Keratinocyte (primary cell): ENCODE data around the gene ETNPPL. TPM values are rescaled to one million over a fixed set of nuclear protein-coding genes. Genes with fewer than 3 reads are reported as not detected.

Experiments used
- DNase-seq: peaks from one replicate; pipeline ENCODE4 v3.0.0-alpha.2; 2011; ENCODE audit warnings: low read depth, missing footprints, low spot score
- FAIRE-seq: peaks from 2 replicates; lab custom pipeline; 2011; peaks lifted over from hg19 to GRCh38; lab: Jason Lieb, UNC
- H2AFZ ChIP-seq: 2 replicates; pipeline ENCODE4 v1.6.0; 2012; ENCODE audit warnings: low read length, control low read depth, inconsistent platforms; ENCODE audit not compliant: control insufficient read depth
- H3K27ac ChIP-seq: 2 replicates; pipeline ENCODE4 v1.5.1; 2011; ENCODE audit warnings: low read length; ENCODE audit not compliant: control insufficient read depth, insufficient read depth
- H3K27me3 ChIP-seq: 3 replicates; pipeline ENCODE4 v1.6.0; 2011; ENCODE audit warnings: low read length; ENCODE audit not compliant: control insufficient read depth, insufficient read depth; ENCODE audit errors: extremely low read depth
- H3K36me3 ChIP-seq, 2 experiments: 2 replicates in 1 of 2; 3 replicates in 1 of 2; pipeline ENCODE4 v1.5.1; 2011; ENCODE audit warnings: low read length in 2 of 2, mild to moderate bottlenecking in 1 of 2; ENCODE audit not compliant: control insufficient read depth in 2 of 2, insufficient read depth in 2 of 2; ENCODE audit errors: extremely low read depth in 1 of 2
- H3K4me1 ChIP-seq: 3 replicates; pipeline ENCODE4 v1.5.1; 2011; ENCODE audit warnings: low read length; ENCODE audit not compliant: control insufficient read depth, insufficient read depth; ENCODE audit errors: extremely low read depth
- H3K4me2 ChIP-seq: 3 replicates; pipeline ENCODE4 v1.6.0; 2011; ENCODE audit warnings: low read depth, low read length; ENCODE audit not compliant: control insufficient read depth, insufficient read depth; ENCODE audit errors: extremely low read depth
- H3K4me3 ChIP-seq, 3 experiments: fragments of 200-600 bp in 1 of 3; sonication (generic) in 1 of 3; 2 replicates in 2 of 3; 3 replicates in 1 of 3; pipeline ENCODE4 v1.5.1; 2011 to 2016; ENCODE audit warnings: low read length in 3 of 3, mild to moderate bottlenecking in 3 of 3, control low read depth in 2 of 3, inconsistent platforms in 1 of 3, low read depth in 1 of 3, mixed read lengths in 1 of 3, mixed run types in 1 of 3, moderate library complexity in 1 of 3; ENCODE audit not compliant: control insufficient read depth in 2 of 3, insufficient read depth in 2 of 3; ENCODE audit errors: extremely low read depth in 1 of 3
- H3K79me2 ChIP-seq: 2 replicates; pipeline ENCODE4 v1.6.0; 2012; ENCODE audit warnings: low read length; ENCODE audit not compliant: control insufficient read depth, insufficient read depth
- H3K9ac ChIP-seq: 3 replicates; pipeline ENCODE4 v1.6.0; 2011; ENCODE audit warnings: low read length; ENCODE audit not compliant: control insufficient read depth, insufficient read depth; ENCODE audit errors: extremely low read depth
- H3K9me1 ChIP-seq: 3 replicates; pipeline ENCODE4 v1.6.0; 2011; ENCODE audit warnings: low read length; ENCODE audit not compliant: control insufficient read depth, insufficient read depth; ENCODE audit errors: extremely low read depth
- H3K9me3 ChIP-seq: 2 replicates; pipeline ENCODE4 v1.5.1; 2012; ENCODE audit warnings: low read depth, low read length; ENCODE audit not compliant: control insufficient read depth
- H4K20me1 ChIP-seq: 3 replicates; pipeline ENCODE4 v1.6.0; 2011; ENCODE audit warnings: low read length; ENCODE audit not compliant: control insufficient read depth, insufficient read depth; ENCODE audit errors: extremely low read depth
- CTCF ChIP-seq, 3 experiments: IDR thresholded peaks in 1 of 3; conservative IDR thresholded peaks in 1 of 3; optimal IDR thresholded peaks in 1 of 3; 2 replicates in 2 of 3; 3 replicates in 1 of 3; pipeline versions ENCODE3 to v1.5.1; 2011; ENCODE audit warnings: low read length in 3 of 3, mild to moderate bottlenecking in 3 of 3, moderate library complexity in 2 of 3, control low read depth in 1 of 3, inconsistent platforms in 1 of 3; ENCODE audit not compliant: insufficient read depth in 2 of 3; ENCODE audit errors: extremely low read depth in 1 of 3
- EZH2 ChIP-seq: IDR thresholded peaks from one replicate; pipeline ENCODE4 v1.6.1; 2012; ENCODE audit warnings: inconsistent platforms, mild to moderate bottlenecking, low read length, moderate library complexity
- dilution Hi-C: fragments of 300-500 bp; cut with MboI; formaldehyde crosslinking; loops from one replicate; pipeline ENCODE4 v1.7.0; 2020; ENCODE audit warnings: low sequenced_read_pairs; ENCODE audit not compliant: extremely low pct_ligation_motif_present
- polyA plus RNA-seq, 5 experiments: library from polyadenylated mRNA; depleted of rRNA in 3 of 5; stranded (reverse) in 3 of 5; stranded (forward) in 1 of 5; unstranded in 1 of 5; fragments of >200 nt; gene quantifications; 1 replicate in 1 of 5; 2 replicates in 3 of 5; 3 replicates in 1 of 5; pipeline versions ENCODE4 v1.2.1 to v1.2.3, GENCODE V29; 2011 to 2012; ENCODE audit warnings: missing spikeins in 2 of 5, low read depth in 1 of 5, low replicate concordance in 1 of 5

Gene ETNPPL
- polyA plus RNA-seq, 1 donor (not counting 4 experiments of a cell fraction or from before 2014, with no cell fraction given), result not detected

GRCh38 chr4:108793415-108793814 is 30.6 kb upstream of the ETNPPL start:
- Histone ChIP-seq H3K9me3 (no peaks in the 10 kb centered on the region), H3K9me1 (no peaks in the 10 kb centered on the region), H3K4me3 (no peak overlapping the region), H3K79me2 (no peaks in the 10 kb centered on the region), H3K27me3 (no peaks in the 10 kb centered on the region), H3K36me3 (no peaks in the 10 kb centered on the region), H3K4me1 (no peaks in the 10 kb centered on the region), H4K20me1 (no peaks in the 10 kb centered on the region), H3K4me2 (no peak overlapping the region), H3K9ac (no peak overlapping the region), H3K27ac (no peak overlapping the region), H2AFZ (no peak overlapping the region)
- FAIRE-seq (no peak), DNase-seq (no peak)
- dilution Hi-C loops, result no loop called here
- TF ChIP-seq EZH2 (no peak), CTCF (optimal IDR thresholded peaks at IDR 0.05 in 1 of 3, IDR thresholded peaks at IDR 0.05 in 1 of 3, conservative IDR thresholded peaks at IDR 0.05 in 1 of 3; ENCODE audit: extremely low read depth in 1 of 3, insufficient read depth in 2 of 3, low read length in 3 of 3) (no peak)

GRCh38 chr4:108788731-108789130 is 25.9 kb upstream of the ETNPPL start:
- Histone ChIP-seq H3K27ac (no peak overlapping the region), H3K4me3 (no peak overlapping the region), H3K9ac (no peak overlapping the region), H3K4me2 (no peak overlapping the region), H3K27me3 (no peaks in the 10 kb centered on the region), H4K20me1 (no peaks in the 10 kb centered on the region), H2AFZ (no peak overlapping the region), H3K9me1 (no peaks in the 10 kb centered on the region), H3K36me3 (no peaks in the 10 kb centered on the region), H3K79me2 (no peaks in the 10 kb centered on the region), H3K9me3 (no peaks in the 10 kb centered on the region), H3K4me1 (no peaks in the 10 kb centered on the region)
- DNase-seq (no peak), FAIRE-seq (no peak)
- dilution Hi-C loops, result no loop called here
- TF ChIP-seq CTCF (optimal IDR thresholded peaks at IDR 0.05 in 1 of 3, IDR thresholded peaks at IDR 0.05 in 1 of 3, conservative IDR thresholded peaks at IDR 0.05 in 1 of 3; ENCODE audit: extremely low read depth in 1 of 3, insufficient read depth in 2 of 3, low read length in 3 of 3) (no peak), EZH2 (no peak)
